A673 (cell line): ENCODE measurements around the gene MAP4K4. TPM values are rescaled to one million over a fixed set of nuclear protein-coding genes. Genes with fewer than 3 reads are reported as not detected.

Experiments
- BruUV-seq: library from RNA; stranded (reverse); fragments of 400-500 nt; replicated peaks from 2 replicates; lab custom pipeline; 2021; lab: Mats Ljungman, UMichigan
- CTCF ChIA-PET: fragments of 300-600 bp; sonication (Branson Sonifier 250); formaldehyde crosslinking; loops from one replicate; lab custom pipeline; 2022; ENCODE audit warnings: antibody characterized with exemption; lab: Charles Lee
- POLR2A ChIA-PET: fragments of 300-600 bp; sonication (Branson Sonifier 250); formaldehyde crosslinking; loops from one replicate; lab custom pipeline; 2022; ENCODE audit warnings: antibody characterized with exemption; ENCODE audit not compliant: low non-redundant PET; lab: Charles Lee
- DNase-seq: peaks from one replicate; pipeline ENCODE4 v3.0.0-alpha.2; 2015; ENCODE audit warnings: low spot score
- H3K27ac ChIP-seq: fragments of 200-600 bp; sonication (generic); 2 replicates; pipeline ENCODE4 v1.5.1; 2016; ENCODE audit warnings: mixed run types, low read depth, mild to moderate bottlenecking, mixed read lengths, antibody characterized with exemption, low read length; ENCODE audit not compliant: poor library complexity, severe bottlenecking
- H3K27me3 ChIP-seq: fragments of 200-600 bp; sonication (generic); replicated peaks from 2 replicates; pipeline ENCODE4 v1.6.1; 2017; ENCODE audit warnings: mixed run types, low read depth, mild to moderate bottlenecking, mixed read lengths, antibody characterized with exemption, low read length; ENCODE audit not compliant: insufficient read depth, poor library complexity
- H3K36me3 ChIP-seq: fragments of 200-600 bp; sonication (generic); 2 replicates; pipeline ENCODE4 v1.6.1; 2016; ENCODE audit warnings: mixed run types, mild to moderate bottlenecking, mixed read lengths, antibody characterized with exemption, low read length; ENCODE audit not compliant: insufficient read depth, poor library complexity, severe bottlenecking
- H3K4me1 ChIP-seq: fragments of 200-600 bp; sonication (generic); 2 replicates; pipeline ENCODE4 v1.6.1; 2017; ENCODE audit warnings: mixed run types, mild to moderate bottlenecking, mixed read lengths, antibody characterized with exemption, low read length; ENCODE audit not compliant: insufficient read depth, poor library complexity, severe bottlenecking
- H3K4me3 ChIP-seq: fragments of 200-600 bp; sonication (generic); 2 replicates; pipeline ENCODE4 v1.5.1; 2016; ENCODE audit warnings: low read depth, mixed run types, mild to moderate bottlenecking, mixed read lengths, low read length; ENCODE audit not compliant: poor library complexity, severe bottlenecking
- H3K9me3 ChIP-seq: fragments of 200-600 bp; sonication (generic); 2 replicates; pipeline ENCODE4 v1.6.1; 2016; ENCODE audit warnings: mixed run types, low read depth, mild to moderate bottlenecking, mixed read lengths, antibody characterized with exemption, low read length; ENCODE audit not compliant: poor library complexity, severe bottlenecking
- EZH2 ChIP-seq: fragments of 200-600 bp; sonication (generic); IDR thresholded peaks from 2 replicates; pipeline ENCODE4 v1.6.1; 2017; ENCODE audit warnings: borderline replicate concordance, low read depth, mild to moderate bottlenecking, mixed read lengths, antibody characterized with exemption, low read length; ENCODE audit not compliant: poor library complexity, severe bottlenecking
- intact Hi-C: fragments of 100-400 bp; cut with micrococcal nuclease; formaldehyde crosslinking; loops from one replicate; pipeline ENCODE4 v1.10.0; 2022; ENCODE audit not compliant: unreplicated experiment
- total RNA-seq: library from RNA; stranded (reverse); gene quantifications from 2 replicates; pipeline ENCODE4 v1.2.3, GENCODE V29; 2021
- TF ChIP-seq, protein P1 (sequence below): fragments of 300-800, 200-600 bp; sonication (generic); conservative IDR thresholded peaks from 2 replicates; pipeline ENCODE4 v1.5.1; 2017; ENCODE audit warnings: low read depth, mild to moderate bottlenecking, antibody characterized with exemption, low read length, moderate library complexity, mixed read lengths

Gene MAP4K4
- total RNA-seq, 1 experiment from 2014 or later, result 157 TPM

GRCh38 chr2:101678379-101678778, 19.1 kb upstream of the MAP4K4 start:
- CTCF ChIA-PET, result no interaction called here
- Histone ChIP-seq H3K27ac (no peak overlapping the region), H3K27me3 (no peaks in the 10 kb centered on the region), H3K36me3 (no peaks in the 10 kb centered on the region), H3K4me1 (no peaks in the 10 kb centered on the region), H3K4me3 (no peak overlapping the region), H3K9me3 (no peaks in the 10 kb centered on the region)
- no TSS peak for BruUV-seq
- TF ChIP-seq, protein P1, sequence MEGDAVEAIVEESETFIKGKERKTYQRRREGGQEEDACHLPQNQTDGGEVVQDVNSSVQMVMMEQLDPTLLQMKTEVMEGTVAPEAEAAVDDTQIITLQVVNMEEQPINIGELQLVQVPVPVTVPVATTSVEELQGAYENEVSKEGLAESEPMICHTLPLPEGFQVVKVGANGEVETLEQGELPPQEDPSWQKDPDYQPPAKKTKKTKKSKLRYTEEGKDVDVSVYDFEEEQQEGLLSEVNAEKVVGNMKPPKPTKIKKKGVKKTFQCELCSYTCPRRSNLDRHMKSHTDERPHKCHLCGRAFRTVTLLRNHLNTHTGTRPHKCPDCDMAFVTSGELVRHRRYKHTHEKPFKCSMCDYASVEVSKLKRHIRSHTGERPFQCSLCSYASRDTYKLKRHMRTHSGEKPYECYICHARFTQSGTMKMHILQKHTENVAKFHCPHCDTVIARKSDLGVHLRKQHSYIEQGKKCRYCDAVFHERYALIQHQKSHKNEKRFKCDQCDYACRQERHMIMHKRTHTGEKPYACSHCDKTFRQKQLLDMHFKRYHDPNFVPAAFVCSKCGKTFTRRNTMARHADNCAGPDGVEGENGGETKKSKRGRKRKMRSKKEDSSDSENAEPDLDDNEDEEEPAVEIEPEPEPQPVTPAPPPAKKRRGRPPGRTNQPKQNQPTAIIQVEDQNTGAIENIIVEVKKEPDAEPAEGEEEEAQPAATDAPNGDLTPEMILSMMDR, result no peak
- no peak for TF ChIP-seq EZH2
- no peak for DNase-seq
- POLR2A ChIA-PET, result no interaction called here
- intact Hi-C loops, result no loop called here

- no peak overlapping the region for H3K4me3 ChIP-seq
- no peaks in the 10 kb centered on the region for H3K4me1 ChIP-seq
- no peaks in the 10 kb centered on the region for H3K36me3 ChIP-seq
- H3K27me3 ChIP-seq, result no peaks in the 10 kb centered on the region
- no TSS peak for BruUV-seq
- no peak for TF ChIP-seq EZH2
- TF ChIP-seq, protein P1, result no peak
- no peak for DNase-seq
- ChIA-PET POLR2A (no interaction called here), CTCF (no interaction called here)
- intact Hi-C loops, result no loop called here
- H3K9me3 ChIP-seq, result no peaks in the 10 kb centered on the region
- H3K27ac ChIP-seq, result no peak overlapping the region
Measured at GRCh38 chr2:101679037-101679726, 18.3 kb upstream of the MAP4K4 start.

GRCh38 chr2:101679801-101680487, 17.6 kb upstream of the MAP4K4 start:
- H3K4me3 ChIP-seq, result no peak overlapping the region
- POLR2A ChIA-PET, result no interaction called here
- intact Hi-C loops, result no loop called here
- DNase-seq, result no peak
- no peaks in the 10 kb centered on the region for H3K27me3 ChIP-seq
- H3K9me3 ChIP-seq, result no peaks in the 10 kb centered on the region
- no peak overlapping the region for H3K27ac ChIP-seq
- no peak for TF ChIP-seq EZH2
- no TSS peak for BruUV-seq
- no peaks in the 10 kb centered on the region for H3K4me1 ChIP-seq
- CTCF ChIA-PET, result no interaction called here
- no peaks in the 10 kb centered on the region for H3K36me3 ChIP-seq

DNA sequence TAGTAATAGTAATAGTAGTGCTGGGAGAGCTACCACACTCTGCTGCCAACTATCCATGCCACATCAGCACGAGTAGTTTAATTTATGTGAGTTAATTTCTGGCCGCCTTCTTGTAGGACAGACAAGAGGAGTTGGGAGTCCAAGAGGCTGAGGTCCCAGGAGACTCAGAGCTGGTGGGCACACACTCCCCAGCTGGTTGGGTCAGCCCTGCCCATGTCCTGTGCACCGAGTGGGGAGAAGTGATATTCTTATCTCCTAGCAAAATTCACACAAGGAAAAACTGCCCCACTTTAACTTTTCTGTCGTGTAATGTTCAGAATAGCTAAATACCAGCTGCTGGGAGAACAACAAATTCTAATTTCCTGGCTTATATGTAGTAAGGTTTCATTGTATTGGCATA, 15.2 kb upstream of the MAP4K4 start:
- Histone ChIP-seq H3K27me3 (no peaks in the 10 kb centered on the region), H3K27ac (no peak overlapping the region), H3K4me1 (no peaks in the 10 kb centered on the region), H3K9me3 (no peaks in the 10 kb centered on the region), H3K4me3 (no peak overlapping the region), H3K36me3 (no peaks in the 10 kb centered on the region)
- intact Hi-C loops, result no loop called here
- no peak for TF ChIP-seq EZH2
- TF ChIP-seq, protein P1, result no peak
- BruUV-seq, result no TSS peak
- ChIA-PET POLR2A (no interaction called here), CTCF (no interaction called here)
- DNase-seq, result no peak
